Mammary epithelial cell (primary cell): ENCODE data around the gene EP300.

ENCODE experiments used
- EZH2 ChIP-seq: IDR thresholded peaks from 2 replicates; pipeline ENCODE4 v1.6.1; 2012; ENCODE audit warnings: low read length, inconsistent platforms, borderline replicate concordance
- TF ChIP-seq, protein P1 (sequence below), 2 donors: IDR thresholded peaks in 1 of 2; conservative IDR thresholded peaks in 1 of 2; 2 replicates each; pipeline ENCODE4 v1.5.1; 2011 to 2012; ENCODE audit warnings: inconsistent platforms in 2 of 2, low read length in 2 of 2, mild to moderate bottlenecking in 2 of 2, control low read depth in 1 of 2, low read depth in 1 of 2; ENCODE audit not compliant: insufficient read depth in 1 of 2; ENCODE audit errors: extremely low read depth in 1 of 2

DNA sequence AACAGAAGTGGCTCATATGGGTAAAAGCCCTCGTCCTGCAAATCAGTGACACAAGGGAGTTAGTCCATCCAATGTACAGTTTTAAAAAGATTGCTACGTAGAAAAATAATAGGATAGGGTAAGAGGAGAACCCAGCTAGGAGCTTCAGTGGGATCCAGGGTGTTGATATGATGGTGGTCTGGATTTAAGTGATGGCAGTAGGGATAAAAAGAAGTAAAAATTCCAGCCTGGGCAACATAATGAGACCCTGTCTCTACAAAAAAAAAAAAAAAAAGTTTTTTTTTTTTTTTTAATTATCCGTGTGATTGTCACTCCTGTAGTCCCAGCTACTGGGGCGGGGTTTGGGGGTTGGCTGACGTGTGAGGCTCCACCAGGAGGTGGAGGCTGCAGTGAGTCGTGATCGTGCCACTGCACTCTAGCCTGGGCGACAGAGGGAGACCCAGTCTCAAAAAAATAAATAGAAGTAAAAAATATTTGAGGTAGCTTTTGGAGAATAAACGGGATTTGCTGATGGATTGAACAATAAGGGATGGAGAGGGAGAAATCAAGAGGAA, 105.7 kb downstream of the EP300 start:
- TF ChIP-seq, protein P1, sequence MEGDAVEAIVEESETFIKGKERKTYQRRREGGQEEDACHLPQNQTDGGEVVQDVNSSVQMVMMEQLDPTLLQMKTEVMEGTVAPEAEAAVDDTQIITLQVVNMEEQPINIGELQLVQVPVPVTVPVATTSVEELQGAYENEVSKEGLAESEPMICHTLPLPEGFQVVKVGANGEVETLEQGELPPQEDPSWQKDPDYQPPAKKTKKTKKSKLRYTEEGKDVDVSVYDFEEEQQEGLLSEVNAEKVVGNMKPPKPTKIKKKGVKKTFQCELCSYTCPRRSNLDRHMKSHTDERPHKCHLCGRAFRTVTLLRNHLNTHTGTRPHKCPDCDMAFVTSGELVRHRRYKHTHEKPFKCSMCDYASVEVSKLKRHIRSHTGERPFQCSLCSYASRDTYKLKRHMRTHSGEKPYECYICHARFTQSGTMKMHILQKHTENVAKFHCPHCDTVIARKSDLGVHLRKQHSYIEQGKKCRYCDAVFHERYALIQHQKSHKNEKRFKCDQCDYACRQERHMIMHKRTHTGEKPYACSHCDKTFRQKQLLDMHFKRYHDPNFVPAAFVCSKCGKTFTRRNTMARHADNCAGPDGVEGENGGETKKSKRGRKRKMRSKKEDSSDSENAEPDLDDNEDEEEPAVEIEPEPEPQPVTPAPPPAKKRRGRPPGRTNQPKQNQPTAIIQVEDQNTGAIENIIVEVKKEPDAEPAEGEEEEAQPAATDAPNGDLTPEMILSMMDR (conservative IDR thresholded peaks at IDR 0.05 in 1 of 2, IDR thresholded peaks at IDR 0.05 in 1 of 2; ENCODE audit: extremely low read depth in 1 of 2, insufficient read depth in 1 of 2, low read depth in 1 of 2, low read length in 2 of 2): peak in 1 of 2 donors; percentile 17
- TF ChIP-seq EZH2: no peak
